Measurements from ENCODE around the gene ALOX5AP.

The ALOX5AP gene

DNA sequence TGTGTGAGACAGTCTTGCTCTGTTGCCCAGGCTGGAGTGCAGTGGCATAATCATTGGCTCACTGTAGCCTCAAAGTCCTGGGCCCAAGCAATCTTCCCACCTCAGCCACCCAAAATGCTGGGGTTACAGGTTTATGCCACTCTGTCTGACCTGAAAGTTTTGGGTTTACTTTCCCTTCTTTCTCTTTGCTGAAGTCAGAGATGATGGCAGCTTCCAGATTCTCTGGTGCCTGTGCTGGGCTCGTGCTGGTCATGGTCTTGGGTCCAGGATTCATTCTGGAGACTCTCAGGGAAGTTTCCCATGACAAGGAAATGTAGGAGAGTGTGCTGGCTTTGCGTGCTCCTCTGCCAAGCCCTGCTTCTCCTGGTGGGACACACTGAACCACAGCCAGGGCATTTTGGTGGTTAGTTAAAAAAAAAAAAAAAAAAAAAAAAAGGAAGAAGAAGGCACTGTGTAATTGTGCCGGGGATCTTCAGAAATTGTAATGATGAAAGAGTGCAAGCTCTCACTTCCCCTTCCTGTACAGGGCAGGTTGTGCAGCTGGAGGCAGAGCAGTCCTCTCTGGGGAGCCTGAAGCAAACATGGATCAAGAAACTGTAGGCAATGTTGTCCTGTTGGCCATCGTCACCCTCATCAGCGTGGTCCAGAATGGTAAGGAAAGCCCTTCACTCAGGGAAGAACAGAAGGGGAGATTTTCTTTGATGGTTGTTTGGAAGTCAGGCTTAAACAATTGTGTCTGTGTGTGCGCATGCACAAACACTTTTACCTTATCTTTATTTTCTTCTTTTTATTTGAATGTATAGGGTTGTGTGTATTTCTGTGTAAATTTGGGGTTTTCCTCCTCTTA, at the start of gene ALOX5AP:
TSS of gene ALOX5AP (plus strand) at position 519 of the 847 bp plus-strand sequence. CDS start at position 582, 63 bp downstream.
- no peak for DNase-seq (ENCODE audit: low spot score)

DNA sequence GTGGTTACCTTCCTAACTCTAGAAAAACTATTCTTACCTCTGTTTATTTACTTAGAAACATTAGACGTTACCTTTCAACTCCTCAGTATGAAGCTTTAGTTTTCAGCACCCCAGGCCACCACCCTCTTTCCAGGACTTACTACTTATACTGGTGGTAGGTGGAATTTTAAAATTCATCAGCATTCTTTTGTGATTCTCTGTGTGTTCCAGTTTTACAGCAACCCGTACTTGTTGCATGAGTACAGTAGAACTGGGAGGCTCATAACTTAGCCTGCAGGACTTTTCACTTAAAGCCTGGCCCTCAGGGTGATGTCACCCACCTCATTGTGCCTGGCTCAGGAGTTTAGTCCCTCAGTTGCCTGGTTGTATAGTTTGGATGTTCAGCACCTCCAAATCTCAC, 49.4 kb upstream of the ALOX5AP start:
- no peak for DNase-seq (ENCODE audit: low spot score)

DNA sequence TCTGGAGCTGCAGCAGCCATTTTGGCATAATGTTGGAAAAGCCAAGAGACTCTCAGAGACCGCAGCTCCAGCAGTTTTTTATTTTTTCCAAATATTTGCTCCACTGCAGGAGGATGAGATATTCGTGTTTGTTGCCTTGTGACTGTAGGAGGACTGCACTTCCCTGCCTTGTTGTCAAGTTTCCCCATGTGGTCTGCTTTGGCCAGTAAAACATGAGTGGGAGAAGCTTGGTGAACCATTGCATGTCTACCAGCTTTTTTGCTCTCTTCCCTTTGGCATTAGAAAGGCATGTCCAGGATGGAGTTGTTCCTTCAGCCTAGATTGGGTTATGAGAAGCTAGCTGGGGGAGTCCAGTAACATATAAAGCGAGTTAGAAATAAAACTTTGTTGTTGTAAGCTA, 47.7 kb upstream of the ALOX5AP start:
- DNase-seq (ENCODE audit: low spot score): no peak

DNA sequence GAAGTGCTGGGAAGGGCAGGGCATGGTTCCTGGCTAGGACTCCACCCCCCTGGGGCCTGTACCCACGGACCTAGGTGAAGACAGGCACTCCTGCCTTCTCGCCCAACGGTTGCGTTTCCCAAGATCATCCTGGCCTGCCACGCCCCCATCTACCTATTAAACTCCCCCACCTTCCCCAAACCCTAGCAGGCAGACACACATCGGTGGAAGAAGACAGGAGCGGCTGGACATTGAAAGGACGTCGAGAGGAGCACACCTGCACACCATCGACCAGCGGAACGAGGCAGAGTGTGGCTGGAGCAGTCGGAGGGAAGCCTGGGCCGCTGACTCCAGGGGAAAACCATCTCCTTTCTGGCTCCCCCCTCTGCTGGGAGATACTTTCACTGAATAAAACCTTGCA, 45.6 kb upstream of the ALOX5AP start:
- DNase-seq (ENCODE audit: low spot score): no peak

DNA sequence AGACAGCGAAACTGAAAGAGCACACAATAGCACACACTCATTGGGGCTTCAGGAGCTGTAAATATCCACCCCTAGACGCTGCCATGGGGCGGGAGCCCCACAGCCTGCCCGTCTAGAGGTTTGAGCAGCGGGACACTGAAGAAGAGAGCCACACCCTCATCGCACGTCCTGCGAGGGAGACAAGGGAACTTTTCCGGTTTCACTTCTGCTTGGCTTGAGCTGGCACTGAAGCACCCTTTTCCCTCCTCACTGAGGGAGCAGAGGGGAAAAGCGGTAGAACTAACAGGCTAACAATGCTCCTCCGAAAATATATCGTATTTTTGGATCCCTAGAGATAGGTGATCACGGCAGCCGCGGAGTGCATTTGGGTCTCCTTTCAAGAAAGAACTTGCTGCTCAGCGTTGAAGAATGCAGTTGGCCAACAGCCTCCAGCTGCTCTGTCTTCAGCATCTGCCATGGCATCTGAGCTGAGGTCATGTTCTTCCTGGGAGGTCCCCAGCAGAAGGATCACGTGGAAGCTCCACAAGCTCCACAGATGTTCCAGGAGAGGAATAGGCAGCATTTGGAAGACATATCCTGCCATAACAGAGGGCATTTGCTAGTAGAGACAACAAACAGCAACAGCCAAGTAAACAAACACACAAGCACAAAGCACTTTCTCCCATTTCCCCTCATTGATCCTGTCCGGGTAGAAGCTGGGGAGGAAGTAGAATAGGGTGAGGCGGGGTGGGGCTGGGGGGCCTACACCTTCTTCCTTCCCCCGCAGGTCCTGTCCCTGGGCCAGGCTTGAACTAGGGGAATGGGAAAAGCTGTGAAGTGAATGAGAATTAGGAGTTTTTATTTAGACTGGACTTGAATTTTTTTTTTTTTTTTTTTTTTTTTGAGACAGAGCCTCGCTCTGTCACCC, 44.8 kb upstream of the ALOX5AP start:
- no peak for DNase-seq (ENCODE audit: low spot score)

DNA sequence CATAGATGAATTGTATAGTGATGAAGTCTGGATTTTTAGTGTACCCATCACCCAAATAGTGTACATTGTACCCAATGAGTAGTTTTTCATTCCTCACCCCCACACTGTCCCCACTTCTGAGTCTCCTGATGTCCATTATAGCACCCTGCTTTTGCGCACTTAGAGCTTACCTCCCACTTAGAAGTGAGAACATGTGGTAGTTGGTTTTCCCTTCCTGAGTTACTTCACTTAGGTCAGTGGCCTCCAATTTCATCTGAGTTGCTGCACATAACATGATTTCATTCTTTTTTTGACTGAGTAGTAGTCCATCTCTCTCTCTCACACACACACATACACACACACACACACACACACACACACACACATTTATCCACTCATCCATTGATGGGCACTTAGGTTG, 43.2 kb upstream of the ALOX5AP start:
- no peak for DNase-seq (ENCODE audit: low spot score)

DNA sequence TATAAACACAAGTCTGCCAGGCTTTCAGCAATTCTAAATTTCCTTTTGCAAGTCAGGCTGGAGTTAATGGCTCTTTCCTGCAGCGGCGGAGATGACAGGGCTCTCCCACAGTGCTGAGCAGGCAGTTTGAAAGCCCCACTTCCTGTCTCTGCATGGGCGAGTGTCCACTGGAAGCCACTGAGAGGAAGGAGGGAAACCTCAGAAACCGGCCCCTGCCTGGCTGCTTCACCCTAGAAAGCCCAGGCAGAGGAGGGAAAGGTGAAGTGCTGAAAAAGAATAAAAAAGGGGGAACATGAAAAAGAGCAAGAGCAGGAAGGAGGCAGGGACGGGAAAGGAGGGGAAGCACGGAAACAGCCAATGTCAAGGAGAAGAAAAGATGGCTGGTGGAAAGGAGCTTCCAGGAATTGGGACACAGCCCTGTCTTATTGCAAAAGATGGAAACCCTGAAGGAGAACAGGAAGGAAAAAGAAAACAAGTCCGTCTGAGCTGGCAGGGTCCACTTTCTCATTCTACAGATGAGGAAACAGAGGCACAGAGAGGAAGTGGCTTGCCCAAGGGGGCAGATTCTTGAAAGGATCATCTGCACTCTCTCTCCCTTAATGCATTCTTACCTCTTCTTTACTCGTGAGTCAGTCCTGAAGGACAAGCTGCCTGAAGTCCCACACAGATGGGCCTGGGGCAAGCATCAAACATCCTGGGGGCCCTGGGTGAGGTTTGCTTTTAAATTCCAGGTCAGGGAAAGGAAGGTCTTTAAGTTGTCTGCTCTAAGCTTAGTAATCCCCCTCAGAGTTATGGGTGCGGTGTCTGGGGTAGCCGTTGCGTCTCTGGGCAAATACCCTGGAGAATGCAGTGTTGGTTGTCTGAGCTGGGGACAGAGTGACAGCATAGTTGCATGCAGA, 38.8 kb upstream of the ALOX5AP start:
- DNase-seq (ENCODE audit: low spot score): no peak

DNA sequence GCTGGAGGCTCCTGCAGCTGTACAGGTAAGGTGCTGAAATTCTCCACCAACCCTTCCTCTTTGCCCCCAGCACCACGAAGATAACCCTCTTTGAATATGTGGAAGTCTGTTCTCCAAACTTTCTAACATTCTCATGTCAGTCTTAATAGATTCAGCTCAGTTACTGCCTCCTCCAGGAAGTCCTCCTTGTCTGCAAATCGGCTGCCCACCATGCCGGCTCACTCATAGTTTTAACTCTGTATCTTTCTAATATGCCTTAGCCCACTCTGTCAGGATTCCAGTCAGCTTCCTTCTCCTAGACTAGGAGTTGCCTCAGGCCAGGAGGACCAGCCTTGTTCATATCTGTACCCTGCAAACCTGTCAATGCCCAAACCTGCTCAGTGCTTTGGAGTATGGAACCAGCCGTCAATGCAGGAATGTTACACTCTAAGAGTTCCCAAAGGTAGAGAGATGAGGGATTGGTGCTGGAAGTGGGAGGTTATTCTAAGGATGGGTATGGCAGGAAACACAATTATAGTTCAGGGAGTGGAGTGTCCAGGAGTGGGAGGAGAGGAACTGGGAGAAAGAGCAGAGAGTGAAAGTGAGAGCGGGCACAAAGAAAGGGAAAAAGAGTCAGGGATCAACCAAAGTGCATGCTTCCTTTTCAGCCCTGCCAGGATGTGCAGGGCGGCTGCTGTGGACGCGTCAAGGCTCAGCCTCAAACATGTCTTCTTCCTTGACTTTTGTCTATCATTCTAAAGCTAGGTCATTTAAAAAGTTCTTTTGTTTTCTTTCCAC, 38.0 kb upstream of the ALOX5AP start:
- DNase-seq (ENCODE audit: low spot score): no peak

DNA sequence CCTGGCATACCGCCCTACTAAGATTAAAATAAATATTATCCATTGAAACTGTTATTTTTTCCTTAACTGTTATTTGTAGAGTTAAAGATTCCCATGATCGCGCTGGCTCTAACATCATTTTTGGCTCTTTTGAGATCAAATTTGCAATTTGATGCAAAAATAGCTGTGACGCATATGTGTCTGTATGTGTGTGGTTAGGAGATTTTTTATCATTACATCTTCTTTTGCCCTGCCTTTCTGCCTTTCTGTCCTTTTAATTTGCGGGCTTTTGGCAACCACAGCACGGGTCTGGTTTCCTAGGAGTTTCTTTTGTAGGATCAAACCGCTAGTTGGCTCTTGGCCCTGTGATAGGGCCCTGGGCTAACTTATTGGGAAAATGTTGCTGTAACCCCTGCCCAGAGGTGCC, 37.3 kb upstream of the ALOX5AP start:
- no peak for DNase-seq (ENCODE audit: low spot score)

DNA sequence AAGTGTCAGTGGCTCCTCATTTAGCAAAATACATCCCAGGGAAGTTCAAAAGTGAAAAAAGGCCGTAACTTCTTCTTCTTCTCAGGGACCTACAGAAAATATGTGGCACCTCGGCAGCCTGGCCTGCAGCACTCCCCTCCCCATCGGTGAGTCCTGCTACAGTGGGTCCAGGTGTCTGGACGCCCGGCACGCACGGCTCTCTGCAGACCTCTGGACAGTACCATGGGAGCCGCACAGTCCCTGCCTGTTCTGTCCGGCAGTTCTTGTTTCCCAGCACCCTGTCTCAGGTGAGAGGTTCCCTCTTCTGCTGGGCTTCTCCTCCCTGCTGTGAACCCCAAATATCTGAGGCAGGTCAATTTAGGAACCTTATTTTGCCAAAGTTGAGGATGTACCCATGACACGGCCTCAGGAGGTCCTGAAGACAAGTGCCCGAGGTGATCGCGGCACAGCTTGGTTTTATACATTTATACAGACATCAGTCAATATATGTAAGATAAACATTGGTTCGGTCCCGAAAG, 36.8 kb upstream of the ALOX5AP start:
- no peak for DNase-seq (ENCODE audit: low spot score)

DNA sequence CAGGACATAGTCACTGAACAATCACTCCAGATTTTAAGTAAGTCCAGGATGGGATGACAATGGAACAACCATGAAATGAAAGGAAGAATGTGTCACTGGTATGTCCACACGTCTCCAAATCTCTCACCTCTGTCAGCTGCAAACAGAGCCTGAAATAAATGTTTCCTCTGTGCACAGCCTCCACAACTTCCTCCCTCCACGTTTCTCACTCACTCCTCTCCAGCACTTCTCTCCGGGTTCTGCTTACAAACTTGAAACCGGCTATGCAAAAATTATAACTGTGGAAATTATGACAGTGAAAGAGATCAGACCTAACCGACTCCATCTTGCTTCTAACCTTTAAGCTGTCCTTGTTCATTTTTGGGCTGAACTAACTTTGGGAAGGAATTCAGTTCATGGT, 35.0 kb upstream of the ALOX5AP start:
- DNase-seq (ENCODE audit: low spot score): no peak

DNA sequence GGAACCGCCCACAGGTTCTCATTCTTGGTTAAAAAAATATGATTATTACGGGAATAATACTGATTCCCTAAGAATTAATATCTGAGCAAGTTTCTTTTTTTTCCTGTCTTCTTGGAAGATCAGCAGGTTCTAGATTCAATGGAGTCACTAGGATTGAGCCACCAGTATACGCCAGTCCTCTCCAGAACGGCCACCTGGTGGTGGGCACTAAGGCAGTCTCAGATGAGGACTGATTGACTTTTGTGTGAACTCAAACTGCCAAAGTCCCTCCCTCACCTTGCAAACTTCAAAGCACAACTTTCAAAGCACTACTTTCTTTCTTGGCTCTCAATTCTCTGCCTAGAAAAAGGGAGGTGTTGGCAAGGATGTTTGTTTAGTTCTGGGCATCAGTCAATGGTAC, 33.3 kb upstream of the ALOX5AP start:
- DNase-seq (ENCODE audit: low spot score): no peak

DNA sequence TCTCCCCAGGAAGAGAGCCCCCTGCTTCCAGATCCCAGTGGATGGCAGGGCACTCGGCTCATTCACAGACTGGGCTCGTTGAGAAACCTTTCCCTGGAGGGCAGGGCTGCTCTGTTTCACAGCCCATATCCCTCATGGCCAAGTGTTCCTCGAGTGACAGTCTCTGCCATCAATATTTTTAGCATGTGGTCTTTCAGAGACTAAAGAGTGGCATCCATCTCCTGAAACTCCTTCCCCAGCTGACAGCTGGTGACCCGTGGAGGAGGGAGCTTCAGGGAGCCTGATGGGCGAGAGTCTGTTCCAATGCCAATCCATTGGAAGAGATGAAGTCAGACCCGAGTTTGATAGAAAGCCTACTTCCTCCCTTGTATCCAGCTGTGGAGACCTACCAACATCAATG, 30.7 kb upstream of the ALOX5AP start:
- DNase-seq (ENCODE audit: low spot score): no peak

DNA sequence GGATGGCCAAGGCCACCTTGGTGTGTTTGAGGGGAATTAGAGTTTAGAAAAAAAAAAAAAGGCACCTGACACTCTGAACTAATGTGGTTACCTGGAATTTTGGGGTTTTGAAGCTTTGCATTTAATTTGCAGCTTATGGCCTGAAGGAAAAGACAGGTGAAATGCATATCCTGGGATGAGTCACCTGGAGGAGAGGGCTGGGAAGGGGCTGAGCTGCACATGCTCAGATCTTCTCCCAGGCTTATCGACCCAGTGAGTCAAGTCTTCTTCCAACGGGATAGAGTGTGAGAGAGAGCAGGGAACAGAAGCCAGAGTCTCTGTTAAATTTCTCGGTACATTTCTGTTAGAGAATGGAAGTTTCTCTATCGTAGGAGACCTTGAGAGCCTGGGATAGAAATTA, 29.7 kb upstream of the ALOX5AP start:
- no peak for DNase-seq (ENCODE audit: low spot score)

DNA sequence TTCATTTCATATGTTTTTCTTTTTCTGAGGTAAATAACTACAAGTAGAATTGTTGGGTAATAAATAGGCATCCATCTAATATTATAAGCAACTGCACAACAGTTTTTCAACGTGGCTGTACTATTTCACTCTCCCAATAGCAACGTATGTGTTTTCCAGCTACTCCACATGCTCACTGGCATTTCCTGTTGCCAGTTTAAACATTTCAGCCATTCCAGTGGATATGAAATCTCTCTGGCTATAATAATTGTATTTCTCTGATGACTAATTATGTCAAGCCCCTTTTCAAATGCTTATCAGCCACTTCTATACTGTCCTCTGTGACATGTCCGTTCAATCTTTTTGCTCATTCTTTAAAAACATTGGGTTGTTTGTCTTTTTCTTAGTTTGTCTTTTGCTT, 26.8 kb upstream of the ALOX5AP start:
- DNase-seq (ENCODE audit: low spot score): no peak

DNA sequence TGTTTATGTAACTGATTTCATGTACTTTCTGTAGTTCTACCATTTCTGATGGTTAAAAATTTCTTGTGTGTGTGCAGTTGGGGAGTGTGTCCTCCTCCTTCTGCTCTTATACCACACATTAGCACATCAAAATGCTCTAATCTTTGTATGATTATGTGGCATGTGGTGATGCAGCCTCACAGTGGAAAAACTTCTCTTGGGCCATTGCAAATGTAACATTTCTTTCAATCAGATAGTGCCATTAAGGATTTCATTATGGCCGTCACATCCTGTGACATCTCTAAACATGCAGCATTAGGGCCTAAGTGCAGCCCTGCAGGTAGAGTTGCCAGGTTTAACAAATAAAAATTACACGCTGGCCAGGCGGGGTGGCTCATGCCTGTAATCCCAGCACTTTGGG, 24.9 kb upstream of the ALOX5AP start:
- DNase-seq (ENCODE audit: low spot score): no peak

DNA sequence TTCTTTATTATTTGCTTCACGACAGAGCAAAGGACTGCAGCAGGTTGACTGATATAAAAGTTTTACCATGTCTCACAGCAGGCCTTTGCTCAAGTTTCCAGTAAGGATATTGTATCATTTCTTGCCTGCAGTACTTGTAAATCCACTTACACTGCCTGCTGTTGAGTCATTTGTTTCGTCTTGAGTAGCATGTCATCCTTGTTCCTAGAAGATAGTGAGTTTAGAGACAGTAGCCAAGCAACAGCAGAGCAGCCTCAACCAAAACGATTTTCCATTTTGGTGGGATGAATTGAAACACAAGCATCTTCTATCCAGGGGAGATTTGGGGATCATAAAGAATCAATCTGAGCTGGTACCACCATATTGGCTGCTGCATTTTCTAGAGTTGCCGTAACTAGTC, 24.0 kb upstream of the ALOX5AP start:
- no peak for DNase-seq (ENCODE audit: low spot score)

DNA sequence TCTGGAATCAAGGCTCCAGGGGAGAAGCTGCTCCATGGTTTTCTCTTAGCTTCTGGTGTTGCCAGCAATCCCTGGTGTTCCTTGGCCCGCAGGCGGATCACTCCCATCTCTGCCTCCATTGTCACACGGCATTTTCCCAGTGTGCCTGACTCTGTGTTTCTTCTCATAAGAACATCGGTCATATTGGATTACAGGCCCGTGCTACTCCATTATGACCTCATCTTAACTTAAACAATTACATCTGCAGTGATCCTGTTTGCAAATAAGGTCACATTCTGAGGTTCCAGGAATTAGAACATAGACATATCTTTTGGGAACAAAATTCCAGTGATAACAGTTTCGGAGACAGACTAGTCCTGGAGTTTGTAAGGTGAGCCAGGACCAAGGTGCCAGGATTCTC, 23.5 kb upstream of the ALOX5AP start:
- no peak for DNase-seq (ENCODE audit: low spot score)

DNA sequence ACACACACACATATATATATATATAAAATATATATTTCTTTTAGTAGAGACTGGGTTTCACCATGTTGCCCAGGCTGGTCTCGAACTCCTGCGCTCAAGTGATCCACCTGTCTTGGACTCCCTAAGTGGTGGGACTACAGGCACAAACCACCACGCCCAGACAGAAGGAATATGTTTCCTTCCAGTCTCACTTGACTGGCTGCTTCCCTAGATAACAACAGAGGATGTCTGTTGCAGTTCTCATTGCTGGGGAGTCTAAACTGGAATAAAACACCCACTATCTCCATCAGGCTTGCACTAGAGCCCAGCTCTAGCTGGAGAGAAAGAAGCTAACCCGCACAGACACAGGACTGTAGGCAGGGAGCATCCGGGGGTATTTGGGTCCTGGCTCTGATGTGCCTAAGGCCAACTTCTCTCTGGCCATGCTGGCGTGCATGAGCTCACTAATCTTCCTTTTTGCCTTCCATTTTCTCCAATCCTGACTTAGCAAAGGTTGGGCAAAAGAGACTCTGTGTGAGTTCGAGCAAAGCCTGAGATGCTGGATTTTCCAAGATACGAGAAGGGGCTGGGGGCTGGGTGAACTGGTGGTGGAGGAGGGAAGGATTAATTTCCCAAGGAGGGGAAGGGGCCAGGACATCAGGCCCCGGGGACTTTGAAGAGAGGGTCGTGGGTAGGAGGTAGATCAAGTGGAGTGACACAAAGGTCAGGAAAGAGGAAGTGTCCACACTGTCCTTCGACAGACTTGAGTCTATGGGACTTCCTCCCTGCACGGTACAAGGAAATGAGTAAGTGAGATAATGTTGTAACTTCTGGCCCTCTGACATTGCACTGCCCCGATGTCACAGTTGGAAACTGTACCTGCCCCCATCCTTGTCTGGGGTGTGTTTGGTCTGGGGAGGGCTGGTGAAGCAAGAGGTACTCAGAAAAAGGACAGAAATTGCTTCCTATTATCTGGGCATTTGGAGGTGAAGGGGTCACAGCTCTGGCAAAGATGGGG, 22.5 kb upstream of the ALOX5AP start:
- DNase-seq (ENCODE audit: low spot score): no peak

Measured in cerebellar cortex (tissue), 1 donor.